Measurements from ENCODE around the gene ERC2. TPM values are rescaled to one million over a fixed set of nuclear protein-coding genes. Genes with fewer than 3 reads are reported as not detected.

Gene ERC2
- polyA plus RNA-seq, 2 of the 4 experiments (the other 2 are of a cell fraction): 0.16 TPM; not detected in 1

DNA sequence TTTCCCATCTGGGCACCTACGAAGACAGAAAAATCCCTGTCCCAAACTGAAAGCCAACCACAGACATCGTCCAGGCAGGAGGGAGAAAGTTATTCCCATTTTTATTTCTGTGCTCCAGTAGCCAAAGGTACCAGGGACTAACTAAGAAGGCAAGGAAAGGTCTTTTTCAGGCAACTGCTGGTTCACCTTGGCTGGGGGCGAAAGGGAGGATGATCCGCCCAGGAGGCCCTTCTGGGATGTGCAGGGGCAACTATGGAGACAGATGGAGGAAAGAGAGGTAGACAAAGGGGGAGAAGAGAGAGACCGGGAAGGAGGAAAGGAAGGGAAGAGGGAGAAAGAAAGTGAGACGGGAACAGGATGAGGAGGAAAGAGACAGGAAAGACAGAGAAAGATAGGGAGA lies 994.5 kb downstream of the ERC2 start:
- ChIA-PET CTCF (no interaction called here), POLR2A (no interaction called here)
- FAIRE-seq (no peak), ATAC-seq (no peak), DNase-seq (ENCODE audit: low read depth in 1 of 2, low spot score in 1 of 2) (no peak)
- Histone ChIP-seq H3K4me1 (no peaks in the 10 kb centered on the region), H3K4me2 (no peak overlapping the region), H3K27ac (no peak overlapping the region), H3K9me3 (no peaks in the 10 kb centered on the region), H3K4me3 (no peak overlapping the region)
- TF ChIP-seq EHF (CRISPR knock-in tag; IDR thresholded peaks at IDR 0.05) (no peak), RAD21 (conservative IDR thresholded peaks at IDR 0.05 in 1 of 2, IDR thresholded peaks at IDR 0.05 in 1 of 2) (no peak), FOSB (CRISPR knock-in tag; IDR thresholded peaks at IDR 0.05) (no peak), SREBF2 (IDR thresholded peaks at IDR 0.05) (no peak), HOXB13 (CRISPR knock-in tag; IDR thresholded peaks at IDR 0.05; ENCODE audit: low read depth) (no peak), CEBPB (IDR thresholded peaks at IDR 0.05) (no peak), MAFK (IDR thresholded peaks at IDR 0.05; ENCODE audit: partially characterized antibody) (no peak), ZC3H11A (IDR thresholded peaks at IDR 0.05) (no peak), TFCP2L1 (CRISPR knock-in tag; IDR thresholded peaks at IDR 0.05) (no peak)
- 39% methylated on average over 6 of the region's 6 CpGs for WGBS (ENCODE audit: missing lambda C conversion rate)

- TF ChIP-seq KDM1A (IDR thresholded peaks at IDR 0.05; ENCODE audit: low read depth): no peak
- H3K4me3 ChIP-seq: no peak overlapping the region
- FAIRE-seq: no peak
- no peak for ATAC-seq
- H3K9me3 ChIP-seq: no peaks in the 10 kb centered on the region
- no peak overlapping the region for H3K4me2 ChIP-seq
- no peak for DNase-seq (ENCODE audit: low read depth in 1 of 2, low spot score in 1 of 2)
- ChIA-PET POLR2A (no interaction called here), CTCF (no interaction called here)
- no peak overlapping the region for H3K27ac ChIP-seq
- H3K4me1 ChIP-seq: no peaks in the 10 kb centered on the region
- 19% methylated on average over 6 of the region's 8 CpGs for whole genome bisulfite sequencing (ENCODE audit: missing lambda C conversion rate)
These were observed 996.6 kb downstream of the ERC2 start for GRCh38 chr3:55471522-55472280.

- H3K27ac ChIP-seq: no peak overlapping the region
- H3K9me3 ChIP-seq: no peaks in the 10 kb centered on the region
- ChIA-PET CTCF (no interaction called here), POLR2A (no interaction called here)
- no peak for DNase-seq (ENCODE audit: low read depth in 1 of 2, low spot score in 1 of 2)
- H3K4me3 ChIP-seq: no peak overlapping the region
- no peak overlapping the region for H3K4me2 ChIP-seq
- WGBS (ENCODE audit: missing lambda C conversion rate): 58% methylated on average over 4 of the region's 4 CpGs
- no peak for FAIRE-seq
- ATAC-seq: no peak
- no peaks in the 10 kb centered on the region for H3K4me1 ChIP-seq
- TF ChIP-seq FOXS1 (CRISPR knock-in tag; IDR thresholded peaks at IDR 0.05) (no peak), ZSCAN20 (CRISPR knock-in tag; IDR thresholded peaks at IDR 0.05) (no peak), FOSL2 (IDR thresholded peaks at IDR 0.05) (no peak), FOSL2 (CRISPR knock-in tag; IDR thresholded peaks at IDR 0.05) (no peak), ZC3H11A (IDR thresholded peaks at IDR 0.05) (no peak), RNF2 (IDR thresholded peaks at IDR 0.05; ENCODE audit: borderline replicate concordance, low read depth) (no peak), E2F6 (IDR thresholded peaks at IDR 0.05; ENCODE audit: borderline replicate concordance, low read depth) (no peak), SREBF2 (IDR thresholded peaks at IDR 0.05) (no peak), TP53 (CRISPR knock-in tag; IDR thresholded peaks at IDR 0.05) (no peak), RFX5 (IDR thresholded peaks at IDR 0.05) (no peak), EHF (CRISPR knock-in tag; IDR thresholded peaks at IDR 0.05) (no peak), FOSB (CRISPR knock-in tag; IDR thresholded peaks at IDR 0.05) (no peak), HEYL (CRISPR knock-in tag; IDR thresholded peaks at IDR 0.05) (no peak), ESRRA (IDR thresholded peaks at IDR 0.05; ENCODE audit: borderline replicate concordance, low read length) (no peak), REST (IDR thresholded peaks at IDR 0.05) (no peak)
- TF ChIP-seq, protein P1, sequence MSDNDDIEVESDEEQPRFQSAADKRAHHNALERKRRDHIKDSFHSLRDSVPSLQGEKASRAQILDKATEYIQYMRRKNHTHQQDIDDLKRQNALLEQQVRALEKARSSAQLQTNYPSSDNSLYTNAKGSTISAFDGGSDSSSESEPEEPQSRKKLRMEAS (IDR thresholded peaks at IDR 0.05): no peak
- TF ChIP-seq, protein P2, sequence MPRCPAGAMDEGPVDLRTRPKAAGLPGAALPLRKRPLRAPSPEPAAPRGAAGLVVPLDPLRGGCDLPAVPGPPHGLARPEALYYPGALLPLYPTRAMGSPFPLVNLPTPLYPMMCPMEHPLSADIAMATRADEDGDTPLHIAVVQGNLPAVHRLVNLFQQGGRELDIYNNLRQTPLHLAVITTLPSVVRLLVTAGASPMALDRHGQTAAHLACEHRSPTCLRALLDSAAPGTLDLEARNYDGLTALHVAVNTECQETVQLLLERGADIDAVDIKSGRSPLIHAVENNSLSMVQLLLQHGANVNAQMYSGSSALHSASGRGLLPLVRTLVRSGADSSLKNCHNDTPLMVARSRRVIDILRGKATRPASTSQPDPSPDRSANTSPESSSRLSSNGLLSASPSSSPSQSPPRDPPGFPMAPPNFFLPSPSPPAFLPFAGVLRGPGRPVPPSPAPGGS (IDR thresholded peaks at IDR 0.05): no peak
- TF ChIP-seq, protein P3, sequence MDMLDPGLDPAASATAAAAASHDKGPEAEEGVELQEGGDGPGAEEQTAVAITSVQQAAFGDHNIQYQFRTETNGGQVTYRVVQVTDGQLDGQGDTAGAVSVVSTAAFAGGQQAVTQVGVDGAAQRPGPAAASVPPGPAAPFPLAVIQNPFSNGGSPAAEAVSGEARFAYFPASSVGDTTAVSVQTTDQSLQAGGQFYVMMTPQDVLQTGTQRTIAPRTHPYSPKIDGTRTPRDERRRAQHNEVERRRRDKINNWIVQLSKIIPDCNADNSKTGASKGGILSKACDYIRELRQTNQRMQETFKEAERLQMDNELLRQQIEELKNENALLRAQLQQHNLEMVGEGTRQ (IDR thresholded peaks at IDR 0.05): no peak
These were observed 997.2 kb downstream of the ERC2 start for GRCh38 chr3:55471084-55471483.
